ENCODE results near the gene CPSF3.

GRCh38 chr2:9410108-9410507 lies 13.3 kb upstream of the CPSF3 start:
- no peak for TF ChIP-seq POLR2A (IDR thresholded peaks at IDR 0.05)
- no peak for TF ChIP-seq CTCF (IDR thresholded peaks at IDR 0.05)
